NCI-H446 (cell line): ENCODE measurements around the gene NT5C.

Source experiments
- DNase-seq, 2 experiments: peaks; one replicate each; lab custom pipeline; 2025; lab: John Stamatoyannopoulos, UW

Gene NT5C

DNA sequence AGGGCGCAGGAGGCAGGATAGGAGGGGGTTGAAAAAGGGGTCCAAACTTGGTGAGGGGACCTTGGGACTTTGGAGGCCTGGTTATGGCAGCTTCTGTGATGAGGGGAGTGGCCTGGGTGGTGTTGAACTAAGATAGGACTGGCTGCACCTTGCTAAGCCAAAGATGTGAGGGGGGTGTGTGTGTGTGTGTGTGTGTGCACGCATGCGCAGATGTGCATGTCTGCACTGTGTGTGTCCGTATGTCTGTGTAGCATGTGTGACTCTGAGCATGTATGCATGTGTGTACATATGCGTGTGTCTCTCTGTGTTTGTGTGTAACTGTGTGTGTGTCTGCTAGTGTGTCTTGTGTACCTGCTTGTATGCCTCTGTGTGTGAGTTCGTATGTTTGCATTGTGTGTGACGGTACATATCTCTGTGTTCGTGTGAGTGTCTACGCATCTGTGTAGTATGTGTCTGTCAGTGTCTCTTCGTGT, 39.7 kb downstream of the NT5C start:
- no peak for DNase-seq

DNA sequence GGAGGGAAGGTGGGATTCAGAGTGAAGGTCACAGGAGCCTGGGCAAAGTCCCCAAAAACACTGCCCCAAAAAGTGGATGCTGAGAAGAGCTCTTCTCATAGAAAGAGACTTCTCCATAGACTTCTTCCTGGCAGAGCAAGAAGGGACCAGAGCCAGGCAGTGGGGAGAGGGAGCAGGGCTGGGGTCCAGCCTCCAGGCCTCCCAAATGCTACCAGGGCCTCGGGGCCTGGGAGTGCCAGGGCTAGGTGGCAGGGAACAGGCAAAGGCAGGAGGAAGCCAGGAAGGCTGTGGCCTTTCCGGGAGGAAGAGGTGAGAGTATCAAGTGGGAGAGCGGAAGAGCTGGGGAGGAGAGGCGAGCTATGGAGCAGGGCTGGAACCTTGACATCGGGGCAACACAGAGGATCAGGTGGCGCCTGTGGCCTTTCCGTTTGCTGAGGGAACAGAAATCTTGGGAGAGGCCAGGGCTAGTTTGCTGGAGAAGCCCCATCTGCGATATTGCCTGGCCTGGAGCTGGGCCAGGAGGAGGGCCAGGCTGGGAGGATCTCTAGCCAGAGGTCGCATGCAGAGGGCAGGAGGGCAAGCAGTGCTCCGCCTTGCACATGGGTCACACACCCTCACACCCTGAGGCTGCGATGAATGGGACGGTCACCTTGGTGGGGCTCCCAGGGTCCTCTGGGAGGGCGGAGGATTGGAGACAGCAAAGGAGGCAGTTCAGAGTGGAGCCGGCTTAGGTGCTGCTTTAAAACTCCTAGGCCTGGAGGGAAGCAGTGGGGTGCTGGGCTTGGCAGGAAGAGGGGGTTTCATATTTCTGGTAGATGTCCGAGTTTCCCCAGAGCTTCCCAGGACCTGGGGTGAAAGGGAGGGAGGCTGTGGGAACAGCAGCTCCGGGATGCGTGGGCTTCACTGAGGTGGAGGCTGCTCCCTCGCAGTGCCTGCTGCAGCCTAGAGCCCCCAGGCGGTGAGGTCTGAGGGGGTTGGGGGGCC, 40.4 kb downstream of the NT5C start:
- DNase-seq, result no peak

DNA sequence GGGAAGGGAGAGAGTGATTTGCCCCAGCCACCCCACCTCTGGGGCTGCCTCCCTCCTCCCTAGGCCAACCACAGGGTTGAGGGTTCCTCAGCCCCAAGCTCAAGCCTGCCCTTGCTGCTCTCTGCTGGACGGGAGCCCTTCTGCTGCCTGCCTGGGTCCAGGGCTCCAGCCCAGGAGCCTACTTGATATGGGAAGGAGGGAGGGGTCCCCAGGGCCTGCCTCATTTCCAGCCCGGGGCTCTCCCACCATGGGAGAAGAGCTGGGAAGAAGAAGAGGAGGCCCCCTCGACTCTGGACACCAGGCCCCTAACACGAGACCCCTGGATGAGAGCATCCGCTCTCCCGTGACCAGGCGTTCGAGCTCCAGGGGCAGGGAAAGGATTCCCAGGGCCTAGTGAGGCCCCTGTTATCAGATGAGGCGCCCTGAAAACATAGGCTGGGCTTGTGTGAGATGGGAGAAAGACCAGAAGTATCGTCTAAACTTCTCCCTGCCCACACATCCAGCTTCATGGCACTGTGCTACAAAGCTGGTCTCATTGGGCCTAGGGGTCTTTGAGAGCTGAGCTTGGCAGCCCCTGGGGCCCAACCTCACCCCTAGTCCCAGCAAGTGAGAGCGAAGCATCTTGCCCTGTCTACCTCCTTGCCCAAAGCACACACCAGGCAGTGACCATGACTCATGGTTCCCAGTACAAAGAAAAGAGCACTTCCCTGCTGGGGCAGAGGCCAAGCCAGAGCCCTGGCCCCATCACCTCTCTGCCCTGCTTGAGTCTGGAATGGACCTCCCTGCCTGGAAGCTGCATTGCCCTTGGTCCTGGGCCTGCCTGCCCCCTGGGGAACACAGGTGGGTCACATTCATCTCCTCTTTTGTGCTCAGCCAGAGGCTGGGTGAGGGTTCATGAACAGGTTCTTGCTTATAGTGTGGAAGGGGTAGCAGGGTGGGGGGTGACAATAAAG, 42.8 kb downstream of the NT5C start:
- no peak for DNase-seq

DNA sequence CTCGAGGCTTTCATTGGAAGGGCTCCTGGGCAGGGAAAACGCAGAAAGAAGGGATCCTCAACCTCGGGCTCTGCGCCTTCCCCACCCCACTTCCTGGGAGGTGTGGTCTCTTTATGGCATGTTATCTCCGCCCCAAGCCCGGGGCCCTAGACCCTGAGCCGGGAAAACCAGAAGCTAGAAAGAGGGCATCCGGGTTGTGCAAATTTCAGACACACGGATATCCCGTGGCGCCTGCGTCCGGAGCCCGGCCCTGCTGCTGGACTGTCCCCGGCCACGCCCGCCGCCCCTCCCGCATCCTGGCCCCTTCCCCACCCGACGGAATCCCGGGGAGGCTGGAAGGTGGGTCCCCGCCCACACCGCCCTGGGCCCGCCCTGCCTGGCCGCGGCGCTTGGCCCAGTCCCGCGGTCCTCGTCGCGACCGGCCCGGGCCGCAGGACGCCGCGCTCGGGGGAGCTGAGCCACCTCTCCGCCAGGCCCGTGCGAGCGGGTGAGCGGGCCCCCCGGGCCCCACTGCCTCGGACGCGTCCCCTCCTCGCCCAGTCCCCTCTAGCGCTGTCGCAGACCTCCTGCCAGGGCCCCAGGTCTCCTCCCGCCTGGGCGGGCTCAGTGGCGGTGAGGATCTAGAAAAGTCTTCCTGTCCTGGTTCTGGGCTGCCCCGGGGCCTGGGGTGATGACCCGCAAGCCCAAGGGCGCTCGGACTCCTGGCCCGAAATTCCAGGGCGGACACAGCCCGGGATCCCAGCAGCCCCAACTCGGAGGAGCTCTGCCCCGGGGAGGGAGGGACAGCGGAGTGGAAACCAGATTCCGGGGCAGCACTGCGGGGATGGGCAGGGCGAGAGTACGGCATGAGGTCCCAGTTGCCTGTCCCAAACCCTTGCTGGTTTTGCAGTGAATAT, 43.7 kb downstream of the NT5C start, which contains the start of gene SLC16A5:
Gene SLC16A5, plus strand, starts transcription at position 397 of the 896 bp plus-strand sequence. CDS start 5,683 bp downstream, outside the sequence.
- no peak for DNase-seq

- DNase-seq, result no peak
Observed at GRCh38 chr17:75087182-75087557, 44.4 kb downstream of the NT5C start.

- DNase-seq, result no peak
Observed at GRCh38 chr17:75086496-75087181, 44.9 kb downstream of the NT5C start.

GRCh38 chr17:75084039-75084660, 47.4 kb downstream of the NT5C start:
- DNase-seq, result no peak

GRCh38 chr17:75082683-75083082, 48.9 kb downstream of the NT5C start:
- no peak for DNase-seq

DNA sequence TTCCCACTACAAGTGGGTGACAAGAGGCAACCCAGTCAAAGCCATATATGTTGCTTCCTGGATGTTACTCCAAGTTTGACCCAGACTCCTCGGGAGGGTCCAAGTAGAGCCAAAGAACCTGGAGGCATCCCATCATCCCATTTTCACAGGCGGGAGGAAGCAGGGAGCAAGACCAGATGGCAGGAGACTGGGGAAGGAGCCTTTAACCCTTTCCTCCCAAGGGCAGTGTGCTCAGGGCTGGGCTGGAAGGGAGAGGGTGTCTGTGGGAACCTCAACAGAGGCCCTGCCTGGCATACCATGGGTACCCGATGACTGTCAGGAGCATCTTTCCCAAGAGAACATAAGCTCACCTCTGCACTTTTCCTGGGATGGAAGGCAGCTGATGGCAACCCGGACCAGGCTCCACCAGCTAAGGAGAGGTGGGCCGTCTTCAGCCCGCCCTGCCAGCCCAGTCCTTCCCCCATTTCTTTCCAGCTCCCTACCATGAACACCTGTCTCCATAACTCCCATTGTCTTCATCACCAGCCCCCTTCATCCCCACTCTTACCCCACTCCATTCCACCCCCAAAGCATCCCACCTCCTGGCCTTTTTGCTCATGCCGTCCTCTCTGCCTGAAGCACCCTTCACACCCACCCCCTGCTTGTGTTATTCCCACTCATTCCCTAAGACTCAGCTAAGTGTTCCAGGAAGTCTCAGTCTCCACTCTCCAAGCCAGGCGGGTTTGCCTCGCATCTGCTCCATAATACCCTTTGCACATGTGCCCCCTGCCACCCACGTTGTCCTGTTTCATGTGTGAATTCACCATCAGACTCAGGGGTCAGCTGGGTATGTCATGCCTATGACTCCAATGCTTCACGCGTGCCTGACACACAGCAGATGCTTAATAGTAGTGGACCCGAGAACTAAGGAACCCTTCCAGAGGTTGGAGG, 49.7 kb downstream of the NT5C start:
- no peak for DNase-seq
